ENCODE data around the gene HIVEP1. TPM values are rescaled to one million over a fixed set of nuclear protein-coding genes. Genes with fewer than 3 reads are reported as not detected.

The HIVEP1 gene
- total and polyA plus RNA-seq, 4 donors: 2.7 to 27.2 (median 6.2) TPM

GRCh38 chr6:12138936-12139335 lies 126.8 kb downstream of the HIVEP1 start:
- no peak overlapping the region for H3K9ac ChIP-seq (ENCODE audit: low read depth in 1 of 2, low read length in 2 of 2)
- H3K36me3 ChIP-seq (ENCODE audit: control insufficient read depth in 4 of 4, insufficient read depth in 3 of 4, low read depth in 1 of 4, low read length in 3 of 4): peaks cover 5 to 22% (median 17%) of the 10 kb centered on the region in 4 donors
- no peak for TF ChIP-seq TAF1 (conservative IDR thresholded peaks at IDR 0.05)
- TF ChIP-seq HNF4A (conservative IDR thresholded peaks at IDR 0.05): no peak
- TF ChIP-seq JUND (IDR thresholded peaks at IDR 0.05): no peak
- TF ChIP-seq MAX (IDR thresholded peaks at IDR 0.05): no peak
- no peak for TF ChIP-seq RXRA (IDR thresholded peaks at IDR 0.05)
- TF ChIP-seq SP1 (IDR thresholded peaks at IDR 0.05): no peak
- TF ChIP-seq GABPA (IDR thresholded peaks at IDR 0.05 in 1 of 2, conservative IDR thresholded peaks at IDR 0.05 in 1 of 2): no peak
- TF ChIP-seq YY1 (IDR thresholded peaks at IDR 0.05): no peak
- no peak for TF ChIP-seq EGR1 (IDR thresholded peaks at IDR 0.05; ENCODE audit: low read depth in 2 of 2)
- no peak for TF ChIP-seq FOXA1 (IDR thresholded peaks at IDR 0.05)
- no peaks in the 10 kb centered on the region for H3K27me3 ChIP-seq (ENCODE audit: control insufficient read depth in 4 of 4, insufficient read depth in 4 of 4, low read length in 3 of 4)
- no peak overlapping the region for H3K4me3 ChIP-seq (ENCODE audit: low read depth in 1 of 3, low read length in 3 of 3)
- H3K4me1 ChIP-seq (ENCODE audit: control insufficient read depth in 4 of 4, insufficient read depth in 4 of 4, low read length in 3 of 4): peaks cover 0 to 5% (median under 1%) of the 10 kb centered on the region in 4 donors
- whole genome bisulfite sequencing: 98% methylated on average over 4 of the region's 4 CpGs
- no peak for DNase-seq (ENCODE audit: low spot score)
- H3K27ac ChIP-seq (ENCODE audit: low read depth in 1 of 2, low read length in 2 of 2): no peak overlapping the region
- H3K9me3 ChIP-seq (ENCODE audit: control insufficient read depth in 4 of 4, low read length in 3 of 4): no peaks in the 10 kb centered on the region

DNA sequence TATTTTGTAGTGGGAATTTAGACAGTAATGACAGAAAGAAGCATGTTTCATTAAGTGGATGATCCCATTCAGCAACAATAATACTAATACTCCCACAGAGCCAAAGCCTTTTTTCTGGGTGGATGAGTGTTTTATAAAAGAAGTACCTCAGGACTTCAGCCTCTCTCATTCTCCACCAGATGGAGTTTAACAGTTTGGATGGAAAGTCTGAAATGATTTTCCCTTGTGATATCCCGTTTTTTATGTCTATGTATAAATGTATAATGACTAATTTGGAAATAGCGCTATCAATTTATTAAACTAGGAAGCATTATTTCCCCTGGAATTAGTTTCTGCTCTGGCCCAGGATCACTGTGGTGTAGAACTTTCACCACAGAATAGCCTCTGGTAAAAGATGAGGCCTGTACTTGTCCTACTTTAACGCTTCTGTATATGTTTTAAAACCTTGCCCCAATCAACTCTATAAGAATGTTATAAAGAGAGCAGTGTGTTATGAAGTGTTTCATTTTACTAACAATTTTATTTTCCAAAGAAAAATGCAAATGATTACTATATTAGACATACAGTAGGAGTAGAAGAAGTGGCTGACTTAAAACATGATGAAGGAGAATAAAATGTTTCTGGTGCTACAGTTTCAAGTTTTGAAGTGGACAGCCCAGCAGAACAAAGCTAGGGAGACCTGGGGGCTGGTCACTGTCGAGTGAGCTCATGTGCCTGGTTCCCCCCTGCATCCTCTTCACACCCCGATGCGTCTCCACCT lies 135.6 kb downstream of the HIVEP1 start:
- Histone ChIP-seq H3K9me3 (ENCODE audit: control insufficient read depth in 4 of 4, low read length in 3 of 4) (no peaks in the 10 kb centered on the region), H3K4me1 (ENCODE audit: control insufficient read depth in 4 of 4, insufficient read depth in 4 of 4, low read length in 3 of 4) (no peaks in the 10 kb centered on the region), H3K27ac (ENCODE audit: low read depth in 1 of 2, low read length in 2 of 2) (no peak overlapping the region), H3K36me3 (ENCODE audit: control insufficient read depth in 4 of 4, insufficient read depth in 3 of 4, low read depth in 1 of 4, low read length in 3 of 4) (peaks cover 0 to 7% (median 3%) of the 10 kb centered on the region in 4 donors), H3K9ac (ENCODE audit: low read depth in 1 of 2, low read length in 2 of 2) (no peak overlapping the region), H3K4me3 (ENCODE audit: low read depth in 1 of 3, low read length in 3 of 3) (no peak overlapping the region), H3K27me3 (ENCODE audit: control insufficient read depth in 4 of 4, insufficient read depth in 4 of 4, low read length in 3 of 4) (no peaks in the 10 kb centered on the region)
- DNase-seq (ENCODE audit: low spot score): no peak
- TF ChIP-seq REST (IDR thresholded peaks at IDR 0.05): no peak
- peak in 1 of 2 donors; percentile 13 for TF ChIP-seq RAD21 (IDR thresholded peaks at IDR 0.05)
- WGBS: 82% methylated on average over 6 of the region's 6 CpGs

DNA sequence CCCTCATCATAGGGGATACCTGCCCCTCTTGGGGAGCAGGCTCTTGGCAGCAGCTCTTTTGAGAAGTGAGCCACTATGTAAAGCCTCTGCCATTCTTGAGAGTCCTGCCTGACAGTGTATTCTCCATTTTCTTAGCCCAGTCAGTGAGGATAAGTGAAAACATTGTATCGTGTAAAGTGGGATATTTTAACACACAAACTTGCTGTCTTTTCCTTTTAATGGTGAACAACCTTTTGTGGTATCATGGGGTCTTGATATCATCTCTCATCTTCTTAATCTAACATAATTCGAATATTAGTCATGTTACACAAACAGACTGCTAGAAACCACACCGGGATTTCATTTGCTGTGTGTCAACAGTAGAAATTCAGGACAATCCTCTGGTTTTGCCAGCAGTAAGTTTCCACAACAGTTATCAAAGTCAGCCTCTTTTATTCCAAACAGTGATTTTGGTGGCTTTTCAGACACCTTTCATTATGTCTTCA lies 136.2 kb downstream of the HIVEP1 start:
- Histone ChIP-seq H3K4me1 (ENCODE audit: control insufficient read depth in 4 of 4, insufficient read depth in 4 of 4, low read length in 3 of 4) (no peaks in the 10 kb centered on the region), H3K4me3 (ENCODE audit: low read depth in 1 of 3, low read length in 3 of 3) (no peak overlapping the region), H3K27me3 (ENCODE audit: control insufficient read depth in 4 of 4, insufficient read depth in 4 of 4, low read length in 3 of 4) (no peaks in the 10 kb centered on the region), H3K27ac (ENCODE audit: low read depth in 1 of 2, low read length in 2 of 2) (no peak overlapping the region), H3K36me3 (ENCODE audit: control insufficient read depth in 4 of 4, insufficient read depth in 3 of 4, low read depth in 1 of 4, low read length in 3 of 4) (peaks cover 0 to 7% (median 3%) of the 10 kb centered on the region in 4 donors), H3K9ac (ENCODE audit: low read depth in 1 of 2, low read length in 2 of 2) (no peak overlapping the region), H3K9me3 (ENCODE audit: control insufficient read depth in 4 of 4, low read length in 3 of 4) (no peaks in the 10 kb centered on the region)
- 83% methylated on average over 3 of the region's 3 CpGs for WGBS
- DNase-seq (ENCODE audit: low spot score): no peak
- TF ChIP-seq GABPA (IDR thresholded peaks at IDR 0.05 in 1 of 2, conservative IDR thresholded peaks at IDR 0.05 in 1 of 2) (no peak), EGR1 (IDR thresholded peaks at IDR 0.05; ENCODE audit: low read depth in 2 of 2) (no peak), RXRA (IDR thresholded peaks at IDR 0.05) (no peak), REST (IDR thresholded peaks at IDR 0.05) (no peak), NR2F2 (IDR thresholded peaks at IDR 0.05) (no peak), RAD21 (IDR thresholded peaks at IDR 0.05) (no peak)
- TF ChIP-seq, protein P1, sequence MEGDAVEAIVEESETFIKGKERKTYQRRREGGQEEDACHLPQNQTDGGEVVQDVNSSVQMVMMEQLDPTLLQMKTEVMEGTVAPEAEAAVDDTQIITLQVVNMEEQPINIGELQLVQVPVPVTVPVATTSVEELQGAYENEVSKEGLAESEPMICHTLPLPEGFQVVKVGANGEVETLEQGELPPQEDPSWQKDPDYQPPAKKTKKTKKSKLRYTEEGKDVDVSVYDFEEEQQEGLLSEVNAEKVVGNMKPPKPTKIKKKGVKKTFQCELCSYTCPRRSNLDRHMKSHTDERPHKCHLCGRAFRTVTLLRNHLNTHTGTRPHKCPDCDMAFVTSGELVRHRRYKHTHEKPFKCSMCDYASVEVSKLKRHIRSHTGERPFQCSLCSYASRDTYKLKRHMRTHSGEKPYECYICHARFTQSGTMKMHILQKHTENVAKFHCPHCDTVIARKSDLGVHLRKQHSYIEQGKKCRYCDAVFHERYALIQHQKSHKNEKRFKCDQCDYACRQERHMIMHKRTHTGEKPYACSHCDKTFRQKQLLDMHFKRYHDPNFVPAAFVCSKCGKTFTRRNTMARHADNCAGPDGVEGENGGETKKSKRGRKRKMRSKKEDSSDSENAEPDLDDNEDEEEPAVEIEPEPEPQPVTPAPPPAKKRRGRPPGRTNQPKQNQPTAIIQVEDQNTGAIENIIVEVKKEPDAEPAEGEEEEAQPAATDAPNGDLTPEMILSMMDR (IDR thresholded peaks at IDR 0.05; ENCODE audit: low read depth, low read length, missing input control): no peak
- TF ChIP-seq, protein P2, sequence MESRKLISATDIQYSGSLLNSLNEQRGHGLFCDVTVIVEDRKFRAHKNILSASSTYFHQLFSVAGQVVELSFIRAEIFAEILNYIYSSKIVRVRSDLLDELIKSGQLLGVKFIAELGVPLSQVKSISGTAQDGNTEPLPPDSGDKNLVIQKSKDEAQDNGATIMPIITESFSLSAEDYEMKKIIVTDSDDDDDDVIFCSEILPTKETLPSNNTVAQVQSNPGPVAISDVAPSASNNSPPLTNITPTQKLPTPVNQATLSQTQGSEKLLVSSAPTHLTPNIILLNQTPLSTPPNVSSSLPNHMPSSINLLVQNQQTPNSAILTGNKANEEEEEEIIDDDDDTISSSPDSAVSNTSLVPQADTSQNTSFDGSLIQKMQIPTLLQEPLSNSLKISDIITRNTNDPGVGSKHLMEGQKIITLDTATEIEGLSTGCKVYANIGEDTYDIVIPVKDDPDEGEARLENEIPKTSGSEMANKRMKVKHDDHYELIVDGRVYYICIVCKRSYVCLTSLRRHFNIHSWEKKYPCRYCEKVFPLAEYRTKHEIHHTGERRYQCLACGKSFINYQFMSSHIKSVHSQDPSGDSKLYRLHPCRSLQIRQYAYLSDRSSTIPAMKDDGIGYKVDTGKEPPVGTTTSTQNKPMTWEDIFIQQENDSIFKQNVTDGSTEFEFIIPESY (IDR thresholded peaks at IDR 0.05): no peak
